B cell (primary cell): Measurements from ENCODE around the gene CHPF2.

ENCODE experiments used
- EZH2 ChIP-seq: IDR thresholded peaks from 2 replicates; pipeline ENCODE4 v1.6.1; 2012; ENCODE audit warnings: borderline replicate concordance, low read depth, mild to moderate bottlenecking, moderate library complexity, low read length; ENCODE audit not compliant: insufficient read depth, poor library complexity, severe bottlenecking
- TF ChIP-seq, protein P1 (sequence below): fragments of 200-600 bp; IDR thresholded peaks from one replicate; pipeline ENCODE4 v1.8.0; 2022; ENCODE audit warnings: antibody characterized with exemption, mild to moderate bottlenecking

DNA sequence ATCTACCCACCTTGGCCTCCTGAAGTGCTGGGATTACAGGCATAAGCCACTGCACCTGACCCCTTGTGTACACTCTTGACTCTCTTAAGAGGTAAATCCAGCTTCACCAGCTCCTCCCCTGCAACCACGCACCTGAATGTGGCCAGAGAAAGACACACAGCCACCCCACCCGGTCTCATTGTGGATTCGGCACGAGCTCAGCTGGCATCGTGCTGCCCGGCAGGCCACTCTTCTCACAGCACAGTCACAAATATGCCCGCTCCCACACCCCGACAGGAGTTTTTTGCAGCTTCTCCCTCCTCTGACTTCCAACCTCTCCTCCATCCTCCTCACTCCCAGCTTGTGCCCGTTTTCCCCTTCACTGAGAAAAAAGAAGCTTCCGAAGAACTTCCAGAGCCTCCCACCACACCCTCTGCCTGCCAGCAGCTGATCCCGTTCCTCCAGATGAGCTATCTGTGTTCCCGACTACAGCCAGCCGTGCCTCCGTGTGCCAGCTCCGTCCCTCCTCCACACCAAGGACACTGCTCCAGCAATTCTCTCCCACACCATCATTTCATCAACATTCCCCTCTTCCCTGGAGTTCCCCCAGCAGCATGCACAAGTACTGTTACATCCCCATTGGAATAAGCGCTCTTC, 24.2 kb downstream of the CHPF2 start:
- TF ChIP-seq, protein P1, sequence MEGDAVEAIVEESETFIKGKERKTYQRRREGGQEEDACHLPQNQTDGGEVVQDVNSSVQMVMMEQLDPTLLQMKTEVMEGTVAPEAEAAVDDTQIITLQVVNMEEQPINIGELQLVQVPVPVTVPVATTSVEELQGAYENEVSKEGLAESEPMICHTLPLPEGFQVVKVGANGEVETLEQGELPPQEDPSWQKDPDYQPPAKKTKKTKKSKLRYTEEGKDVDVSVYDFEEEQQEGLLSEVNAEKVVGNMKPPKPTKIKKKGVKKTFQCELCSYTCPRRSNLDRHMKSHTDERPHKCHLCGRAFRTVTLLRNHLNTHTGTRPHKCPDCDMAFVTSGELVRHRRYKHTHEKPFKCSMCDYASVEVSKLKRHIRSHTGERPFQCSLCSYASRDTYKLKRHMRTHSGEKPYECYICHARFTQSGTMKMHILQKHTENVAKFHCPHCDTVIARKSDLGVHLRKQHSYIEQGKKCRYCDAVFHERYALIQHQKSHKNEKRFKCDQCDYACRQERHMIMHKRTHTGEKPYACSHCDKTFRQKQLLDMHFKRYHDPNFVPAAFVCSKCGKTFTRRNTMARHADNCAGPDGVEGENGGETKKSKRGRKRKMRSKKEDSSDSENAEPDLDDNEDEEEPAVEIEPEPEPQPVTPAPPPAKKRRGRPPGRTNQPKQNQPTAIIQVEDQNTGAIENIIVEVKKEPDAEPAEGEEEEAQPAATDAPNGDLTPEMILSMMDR = no peak
- TF ChIP-seq EZH2 = no peak
